ENCODE measurements around the gene LMX1B.

GRCh38 chr9:126684345-126684744 lies 70.6 kb downstream of the LMX1B start:
- TF ChIP-seq CTCF (IDR thresholded peaks at IDR 0.05; ENCODE audit: insufficient read depth, low read length) (no peak), GABPA (IDR thresholded peaks at IDR 0.05; ENCODE audit: low read depth) (no peak), SPI1 (IDR thresholded peaks at IDR 0.05; ENCODE audit: borderline replicate concordance, low read depth) (no peak)
